T-helper 17 cell (primary cell): ENCODE results near the gene FILIP1L. TPM values are rescaled to one million over a fixed set of nuclear protein-coding genes. Genes with fewer than 3 reads are reported as not detected.

Experiments
- ATAC-seq: fragments of 150-1000 bp; cut with Tn5 transposase; 2 replicates; pipeline ENCODE4 v1.10.0; 2021; ENCODE audit warnings: mild to moderate bottlenecking, moderate library complexity
- DNase-seq, 3 donors: peaks; one replicate each; pipeline versions ENCODE4 v3.0.0 to v3.0.0-alpha.2; 2020 to 2021
- H3K9me3 ChIP-seq: one replicate; pipeline ENCODE4 v1.7.0; 2013; ENCODE audit warnings: low read length, mild to moderate bottlenecking; ENCODE audit not compliant: control insufficient read depth, poor library complexity, severe bottlenecking
- H3K27ac Mint-ChIP-seq: one replicate; pipeline ENCODE4 v1.8.0; 2022; ENCODE audit warnings: mild to moderate bottlenecking, moderate library complexity, mixed read lengths
- H3K27me3 Mint-ChIP-seq: one replicate; pipeline ENCODE4 v1.8.0; 2022; ENCODE audit warnings: mixed read lengths
- H3K36me3 Mint-ChIP-seq: one replicate; pipeline ENCODE4 v1.8.0; 2022; ENCODE audit warnings: low read depth, mixed read lengths
- H3K4me1 Mint-ChIP-seq: one replicate; pipeline ENCODE4 v1.8.0; 2022; ENCODE audit warnings: mild to moderate bottlenecking, mixed read lengths
- H3K4me3 Mint-ChIP-seq: one replicate; pipeline ENCODE4 v1.8.0; 2022; ENCODE audit warnings: mild to moderate bottlenecking, moderate library complexity, mixed read lengths
- total RNA-seq, 4 donors: library from RNA in 2 of 4; stranded (reverse) in 2 of 4; gene quantifications; one replicate each; pipeline ENCODE4 v1.2.3 and lab custom pipeline; 2022 to 2026

FILIP1L gene
- total RNA-seq, 2 donors from 2014 or later = 0.82 TPM; not detected in 1

DNA sequence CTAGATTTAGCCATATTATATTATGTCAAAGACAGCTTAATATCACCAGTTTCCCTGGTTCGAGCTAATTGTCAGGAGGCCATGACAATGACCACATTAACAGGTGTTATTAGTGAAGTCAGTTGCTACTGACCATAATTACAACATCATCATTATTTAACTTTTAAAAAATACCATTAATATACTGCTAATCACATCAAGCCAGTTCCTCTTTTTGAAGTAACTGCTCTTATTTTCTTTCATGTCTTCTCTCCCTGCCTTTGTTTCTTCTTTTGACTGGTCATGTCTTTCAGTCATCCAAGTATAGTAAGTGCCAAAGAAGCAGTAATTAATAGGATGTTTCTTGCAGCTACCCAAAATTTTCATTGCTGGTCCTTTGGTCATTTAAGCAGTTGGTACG is 235.0 kb downstream of the FILIP1L start:
- no peak overlapping the region for H3K27ac Mint-ChIP-seq
- peaks cover 16% of the 10 kb centered on the region for H3K4me1 Mint-ChIP-seq
- H3K4me3 Mint-ChIP-seq = no peak overlapping the region
- ATAC-seq (no peak), DNase-seq (no peak)
- H3K36me3 Mint-ChIP-seq = no peaks in the 10 kb centered on the region
- no peaks in the 10 kb centered on the region for H3K27me3 Mint-ChIP-seq
- H3K9me3 ChIP-seq = no peaks in the 10 kb centered on the region

DNA sequence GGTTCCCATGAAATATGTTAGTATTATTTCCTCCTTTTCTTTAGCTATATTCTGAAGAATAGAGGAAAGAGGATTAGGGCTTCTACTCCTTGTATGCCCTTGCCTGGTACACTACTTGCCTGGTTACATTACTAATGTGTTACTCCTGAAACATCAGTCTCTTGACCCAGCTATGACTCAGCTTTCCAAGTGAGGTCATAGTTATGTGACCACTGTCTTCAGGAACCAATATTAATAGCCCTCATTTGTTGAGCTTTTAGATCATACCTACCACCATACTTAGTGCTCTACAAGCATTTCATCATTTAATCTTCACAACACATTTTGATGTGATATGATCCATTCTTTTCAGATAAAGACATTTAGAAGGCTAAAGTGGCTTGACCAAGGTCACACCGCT is 236.3 kb downstream of the FILIP1L start:
- Mint-ChIP-seq H3K27ac (no peak overlapping the region), H3K4me3 (no peak overlapping the region), H3K36me3 (no peaks in the 10 kb centered on the region), H3K27me3 (no peaks in the 10 kb centered on the region), H3K4me1 (peaks cover 9% of the 10 kb centered on the region)
- no peaks in the 10 kb centered on the region for H3K9me3 ChIP-seq
- ATAC-seq = no peak
- no peak for DNase-seq

DNA sequence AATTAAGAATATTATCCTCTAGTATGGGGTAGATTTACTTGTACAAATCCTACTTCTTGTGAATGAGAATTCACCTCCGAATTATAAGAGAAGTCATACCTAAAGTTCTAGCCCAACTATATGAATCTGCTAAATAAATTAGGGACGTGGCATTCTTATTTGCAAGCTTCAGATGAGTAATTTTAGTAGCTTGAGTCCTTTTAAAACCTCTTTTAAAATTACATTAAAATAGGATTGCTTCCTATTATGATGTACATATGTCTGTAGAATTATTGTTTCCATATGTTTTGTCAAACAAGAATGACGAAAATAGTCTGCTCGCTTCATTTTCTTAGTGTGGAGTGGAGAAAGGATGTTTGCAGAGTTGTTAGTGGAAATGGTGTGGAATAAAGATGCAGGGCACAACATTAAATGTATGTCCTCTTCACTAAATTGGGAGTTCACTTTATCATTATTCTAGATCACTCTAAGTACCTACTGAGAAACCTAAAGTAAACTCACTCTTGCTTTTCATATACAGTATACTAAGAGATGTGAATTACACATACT is 237.2 kb downstream of the FILIP1L start:
- Mint-ChIP-seq H3K4me3 (no peak overlapping the region), H3K4me1 (peaks cover 9% of the 10 kb centered on the region), H3K27ac (peak overlapping the region; percentile 2), H3K36me3 (no peaks in the 10 kb centered on the region), H3K27me3 (no peaks in the 10 kb centered on the region)
- no peaks in the 10 kb centered on the region for H3K9me3 ChIP-seq
- ATAC-seq (no peak), DNase-seq (no peak)

DNA sequence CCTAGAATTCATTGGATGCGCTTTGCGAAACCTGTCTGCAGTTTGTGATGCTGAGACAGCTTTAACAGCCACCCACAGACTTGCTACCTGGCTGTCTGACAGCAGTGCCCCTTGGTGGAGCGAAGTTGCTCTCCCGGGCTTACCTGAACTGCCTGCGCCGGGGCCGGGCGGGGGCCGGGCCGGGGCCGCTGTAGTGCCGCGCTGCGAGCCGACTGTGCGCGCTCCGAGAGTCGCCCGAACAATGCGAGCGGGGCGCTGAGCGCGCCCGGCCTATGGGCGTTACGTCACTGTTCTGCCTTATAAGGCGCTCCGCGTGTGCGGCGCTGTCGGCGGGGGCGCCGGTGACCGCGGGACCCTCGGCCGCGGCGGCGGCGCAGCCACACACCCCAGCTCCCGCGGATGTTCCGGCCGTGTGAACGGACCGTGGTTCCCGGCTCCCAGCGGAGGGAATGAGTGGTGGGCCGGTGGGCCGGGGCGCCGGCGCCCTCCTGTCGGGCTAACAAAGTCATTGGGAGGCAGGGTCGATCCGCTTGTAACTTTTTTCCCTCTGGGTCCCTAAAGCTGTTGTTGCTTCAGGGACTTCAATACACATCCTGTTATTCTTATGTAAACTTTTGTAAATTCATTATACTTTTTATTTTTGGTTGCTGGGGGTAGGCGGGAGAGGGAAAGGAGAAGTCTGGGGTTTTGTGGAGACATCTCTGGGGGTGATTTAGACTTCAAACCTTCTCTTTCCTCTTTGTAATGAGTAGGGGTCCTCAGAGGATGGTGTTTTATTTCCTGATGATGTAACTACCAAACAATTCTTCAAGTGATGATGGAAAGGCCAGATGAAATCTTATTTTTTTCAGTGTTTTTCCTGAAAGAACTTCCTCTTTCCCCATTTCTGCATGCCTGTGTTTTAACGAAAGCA is 238.1 kb downstream of the FILIP1L start:
- Mint-ChIP-seq H3K27ac (peak overlapping the region; percentile 67), H3K27me3 (no peaks in the 10 kb centered on the region), H3K36me3 (no peaks in the 10 kb centered on the region), H3K4me3 (peak overlapping the region; percentile 81), H3K4me1 (peaks cover 9% of the 10 kb centered on the region)
- ATAC-seq (peak; percentile 97), DNase-seq (peak; percentile 46 to 54 (median 47))
- no peaks in the 10 kb centered on the region for H3K9me3 ChIP-seq

DNA sequence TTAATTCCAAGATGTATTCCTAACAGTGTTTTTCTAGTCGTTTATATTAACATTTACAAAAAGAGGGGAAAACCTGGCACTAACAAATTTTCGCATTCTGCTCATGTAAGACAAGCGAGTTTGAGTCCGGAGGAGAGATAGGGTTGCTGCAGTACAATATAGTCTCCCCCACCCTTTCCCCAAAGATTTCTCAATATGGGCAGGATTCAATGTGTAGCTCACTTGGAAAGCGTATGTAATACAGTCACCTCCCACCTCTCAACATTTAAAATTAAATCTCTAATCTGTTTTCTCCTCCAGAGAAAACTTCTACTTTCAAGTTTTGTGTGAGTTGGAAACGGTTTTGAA is 238.7 kb downstream of the FILIP1L start:
- no peaks in the 10 kb centered on the region for H3K27me3 Mint-ChIP-seq
- H3K36me3 Mint-ChIP-seq = no peaks in the 10 kb centered on the region
- peak overlapping the region; percentile 67 for H3K27ac Mint-ChIP-seq
- no peaks in the 10 kb centered on the region for H3K9me3 ChIP-seq
- H3K4me3 Mint-ChIP-seq = peak overlapping the region; percentile 81
- peaks cover 9% of the 10 kb centered on the region for H3K4me1 Mint-ChIP-seq
- peak; percentile 28 for ATAC-seq
- DNase-seq = no peak

DNA sequence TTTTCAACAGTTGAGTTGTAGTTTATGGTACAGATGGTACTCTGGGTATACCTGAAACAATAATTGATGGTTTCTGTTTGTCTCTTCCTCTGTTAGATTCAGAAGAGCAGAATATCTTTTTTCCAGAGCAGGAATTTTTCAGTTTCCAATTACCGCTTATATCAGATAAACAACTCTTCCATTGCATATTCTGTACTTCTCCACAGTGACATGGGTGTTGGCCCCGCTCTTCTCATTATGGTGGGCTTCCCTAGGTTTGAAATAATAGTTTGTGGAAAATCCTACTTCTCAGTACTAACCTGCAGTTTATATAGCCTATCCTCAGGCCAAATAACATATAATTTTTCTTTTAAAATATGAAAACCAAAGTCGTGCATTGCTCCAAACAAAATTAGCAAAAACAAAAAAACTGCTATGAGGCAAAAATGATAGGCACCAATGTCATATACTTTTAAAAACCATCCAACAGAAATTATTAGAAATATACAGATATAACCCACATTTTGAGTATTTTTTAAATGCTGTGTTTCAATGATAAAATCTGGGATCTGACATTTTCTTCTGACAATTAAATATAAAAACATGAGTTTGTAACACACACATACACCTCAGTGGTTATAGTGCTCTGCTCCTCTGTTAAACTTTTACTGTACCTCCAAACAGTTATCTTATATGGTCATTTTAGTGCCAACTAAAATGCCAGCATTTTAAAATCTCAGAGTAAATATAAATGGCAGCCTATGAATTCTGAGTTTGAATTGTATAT is 239.9 kb downstream of the FILIP1L start:
- no peaks in the 10 kb centered on the region for H3K9me3 ChIP-seq
- DNase-seq (no peak), ATAC-seq (no peak)
- peaks cover 6% of the 10 kb centered on the region for H3K4me1 Mint-ChIP-seq
- no peaks in the 10 kb centered on the region for H3K27me3 Mint-ChIP-seq
- no peak overlapping the region for H3K4me3 Mint-ChIP-seq
- no peaks in the 10 kb centered on the region for H3K36me3 Mint-ChIP-seq
- no peak overlapping the region for H3K27ac Mint-ChIP-seq

DNA sequence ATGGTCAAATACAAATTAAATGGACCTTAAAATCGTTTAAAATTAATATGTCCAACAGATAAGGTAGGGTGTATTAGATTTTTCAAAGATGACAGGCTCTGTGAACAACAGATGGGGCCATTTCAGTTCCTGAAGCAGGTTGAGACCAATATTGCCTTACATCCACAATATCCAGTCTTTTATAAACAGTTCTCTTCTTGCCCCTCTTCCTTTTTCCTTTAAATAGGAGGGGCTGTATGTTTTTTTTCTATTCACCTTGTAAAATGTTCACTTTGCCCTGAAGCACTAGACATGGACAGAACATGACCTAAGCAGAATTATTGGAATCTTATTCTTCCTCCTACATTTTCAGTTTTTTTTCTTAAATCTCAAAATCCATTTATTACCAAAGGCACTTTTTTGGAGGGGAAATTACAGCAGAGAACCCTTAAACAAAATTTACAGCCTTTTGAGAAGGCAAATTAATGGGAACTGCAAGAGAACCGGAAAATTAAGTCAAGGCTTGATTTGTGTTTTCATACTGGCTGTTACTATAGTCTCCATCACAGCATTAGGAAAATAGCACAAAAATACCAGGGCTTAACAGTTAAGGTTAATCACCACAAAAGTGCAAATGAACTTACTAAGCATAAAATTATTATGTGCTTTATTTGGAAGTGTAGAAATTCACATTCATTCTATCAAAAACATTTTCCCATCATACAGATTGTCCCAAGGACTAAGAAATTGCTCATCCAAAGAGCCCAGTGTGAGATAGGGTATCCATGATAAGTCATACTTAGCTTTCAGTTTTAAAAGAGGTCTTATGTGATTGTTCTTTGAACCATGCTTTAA is 240.8 kb downstream of the FILIP1L start:
- H3K4me1 Mint-ChIP-seq = peaks cover 6% of the 10 kb centered on the region

DNA sequence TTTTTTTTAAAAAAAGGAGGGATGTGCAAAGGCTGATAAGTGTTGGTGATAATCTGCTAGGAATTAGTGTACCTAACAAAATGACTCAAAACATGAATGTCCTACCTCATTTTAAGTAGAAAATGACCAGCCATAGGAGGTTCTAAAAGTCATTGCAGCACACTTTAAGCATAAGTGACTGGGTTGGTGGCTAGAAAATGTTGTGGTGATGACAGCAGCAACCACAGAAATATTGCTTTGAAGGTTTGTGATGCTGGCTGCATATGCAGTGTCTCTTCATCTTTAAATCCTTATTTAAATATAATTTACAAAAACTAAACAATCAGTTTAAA is 241.4 kb downstream of the FILIP1L start:
- DNase-seq (no peak), ATAC-seq (no peak)
- no peaks in the 10 kb centered on the region for H3K36me3 Mint-ChIP-seq
- H3K4me3 Mint-ChIP-seq = no peak overlapping the region
- peaks cover 9% of the 10 kb centered on the region for H3K4me1 Mint-ChIP-seq
- H3K27ac Mint-ChIP-seq = peak overlapping the region; percentile 34
- H3K27me3 Mint-ChIP-seq = no peaks in the 10 kb centered on the region
- H3K9me3 ChIP-seq = no peaks in the 10 kb centered on the region

More for the DNA sequence above, 240.8 kb downstream of the FILIP1L start:
- DNase-seq (no peak), ATAC-seq (no peak)
- Mint-ChIP-seq H3K27me3 (no peaks in the 10 kb centered on the region), H3K36me3 (no peaks in the 10 kb centered on the region), H3K4me3 (no peak overlapping the region), H3K27ac (no peak overlapping the region)
- no peaks in the 10 kb centered on the region for H3K9me3 ChIP-seq

DNA sequence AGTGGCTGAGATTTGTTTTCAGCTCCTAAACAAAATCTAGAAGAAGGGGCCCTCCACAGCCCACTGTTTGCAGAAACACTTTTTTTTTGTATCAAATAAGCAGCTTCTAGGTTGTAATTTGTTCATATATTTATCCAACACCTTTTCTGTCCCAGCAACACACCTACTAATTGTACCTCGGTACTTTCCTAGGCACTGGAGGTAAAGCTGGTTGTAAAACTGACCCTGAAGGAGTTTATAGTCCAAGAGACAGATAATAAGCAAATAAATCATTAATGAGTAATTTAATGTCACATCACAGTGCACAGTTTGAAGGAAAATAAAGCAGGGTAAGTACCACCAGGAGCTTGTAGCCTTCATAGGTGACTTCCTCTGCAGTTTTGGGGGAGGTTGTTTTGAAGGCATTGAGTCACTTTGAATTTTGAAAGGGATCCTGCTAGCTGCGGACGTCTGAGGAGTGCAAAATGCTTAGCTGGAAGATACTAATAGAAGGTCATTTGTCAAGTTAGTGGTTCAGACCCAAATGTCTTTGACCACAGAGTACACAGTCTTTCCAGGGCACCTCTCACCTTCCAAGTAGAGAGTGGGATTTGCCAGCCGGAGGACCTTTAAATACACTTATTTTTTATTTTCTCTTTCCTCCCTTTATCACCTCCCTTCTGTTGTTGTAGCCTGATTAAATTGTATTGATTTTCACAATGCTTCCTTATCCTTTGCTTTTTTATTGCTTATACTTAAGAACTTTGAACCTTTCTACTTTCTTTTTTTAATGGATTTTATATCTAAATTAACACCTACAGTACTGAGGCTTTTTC is 242.9 kb downstream of the FILIP1L start:
- Mint-ChIP-seq H3K27me3 (no peaks in the 10 kb centered on the region), H3K27ac (peak overlapping the region; percentile 34), H3K4me3 (no peak overlapping the region), H3K4me1 (peaks cover 17% of the 10 kb centered on the region), H3K36me3 (no peaks in the 10 kb centered on the region)
- ATAC-seq = no peak
- H3K9me3 ChIP-seq = no peaks in the 10 kb centered on the region
- DNase-seq = no peak

DNA sequence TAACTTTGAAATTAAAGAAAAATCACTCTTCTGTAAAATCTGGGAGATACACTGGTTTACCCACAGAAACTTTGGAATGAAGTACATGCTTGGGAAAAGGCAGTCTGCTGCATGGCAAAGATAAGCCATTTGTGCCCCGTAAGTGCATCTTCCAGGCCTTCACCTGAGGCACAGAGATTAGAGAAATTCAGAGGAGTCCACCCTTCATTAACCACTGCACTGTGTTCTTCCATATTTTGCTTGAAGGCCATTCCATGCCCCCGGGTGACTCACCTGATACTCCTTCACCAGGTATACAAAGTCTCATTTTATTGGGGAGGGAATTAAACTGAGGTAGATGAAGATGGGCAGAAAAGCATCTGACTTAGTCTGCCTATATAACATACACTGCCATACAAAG is 243.6 kb downstream of the FILIP1L start:
- DNase-seq = no peak
- no peaks in the 10 kb centered on the region for H3K27me3 Mint-ChIP-seq
- peak overlapping the region; percentile 9 for H3K27ac Mint-ChIP-seq
- peaks cover 2% of the 10 kb centered on the region for H3K36me3 Mint-ChIP-seq
- no peaks in the 10 kb centered on the region for H3K9me3 ChIP-seq
- ATAC-seq = no peak
- H3K4me1 Mint-ChIP-seq = peaks cover 23% of the 10 kb centered on the region
- no peak overlapping the region for H3K4me3 Mint-ChIP-seq

DNA sequence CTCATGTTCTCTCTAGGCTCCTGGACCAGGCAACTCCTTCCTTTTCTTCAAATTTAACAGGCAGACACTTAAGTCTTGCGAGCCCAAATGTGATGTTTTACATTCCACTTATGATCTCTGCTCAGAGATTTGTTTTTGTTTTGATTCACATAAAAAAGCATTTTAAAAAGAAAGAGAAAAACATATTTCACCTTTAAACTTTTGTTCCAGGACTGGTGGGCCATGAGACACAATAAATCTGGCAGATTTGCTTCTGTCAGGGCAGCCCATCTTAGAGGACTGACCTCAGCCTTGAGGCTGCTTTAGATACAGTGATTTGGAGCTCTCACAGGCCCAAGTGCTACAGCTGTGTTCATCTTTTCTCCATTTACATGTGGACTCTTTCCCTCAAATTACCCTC is 244.7 kb downstream of the FILIP1L start:
- H3K27ac Mint-ChIP-seq = no peak overlapping the region
- H3K36me3 Mint-ChIP-seq = peaks cover 2% of the 10 kb centered on the region
- H3K4me1 Mint-ChIP-seq = peaks cover 22% of the 10 kb centered on the region
- H3K4me3 Mint-ChIP-seq = no peak overlapping the region
- ATAC-seq = no peak
- H3K9me3 ChIP-seq = no peaks in the 10 kb centered on the region
- H3K27me3 Mint-ChIP-seq = no peaks in the 10 kb centered on the region
- DNase-seq = no peak

DNA sequence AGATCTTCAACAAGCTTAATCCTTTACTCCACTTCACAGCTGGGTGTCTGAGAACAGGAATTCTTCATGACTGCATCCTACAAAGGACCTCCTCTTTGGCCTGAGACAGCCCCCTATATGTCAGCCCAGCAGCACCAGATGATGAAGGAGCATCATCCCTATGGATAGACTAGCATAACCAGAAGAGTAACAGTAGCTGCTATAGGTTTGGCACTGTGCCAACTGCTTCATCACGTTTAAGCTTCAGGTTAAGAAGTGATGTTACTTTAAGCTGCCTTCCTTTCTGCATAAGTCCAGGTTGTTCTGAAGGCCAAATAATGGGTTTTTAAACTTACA is 246.0 kb downstream of the FILIP1L start:
- ATAC-seq = no peak
- H3K4me1 Mint-ChIP-seq = peaks cover 24% of the 10 kb centered on the region
- no peak overlapping the region for H3K4me3 Mint-ChIP-seq
- no peak overlapping the region for H3K27ac Mint-ChIP-seq
- H3K27me3 Mint-ChIP-seq = no peaks in the 10 kb centered on the region
- DNase-seq = no peak
- no peaks in the 10 kb centered on the region for H3K9me3 ChIP-seq
- peaks cover 2% of the 10 kb centered on the region for H3K36me3 Mint-ChIP-seq
